Hepatocyte (in vitro differentiated cells): Measurements from ENCODE around the gene COL21A1.

Experiments
- EZH2 ChIP-seq: fragments of 200-600 bp; sonication (generic); IDR thresholded peaks from 2 replicates; pipeline ENCODE4 v1.6.1; 2016; ENCODE audit warnings: antibody characterized with exemption, mild to moderate bottlenecking, borderline replicate concordance
- EZH2phosphoT487 ChIP-seq: fragments of 200-600 bp; sonication (generic); IDR thresholded peaks from one replicate; pipeline ENCODE4 v1.6.1; 2018; ENCODE audit warnings: antibody characterized with exemption, mild to moderate bottlenecking, low read depth, moderate library complexity; ENCODE audit not compliant: unreplicated experiment, severe bottlenecking
- TF ChIP-seq, protein P1 (sequence below): fragments of 200-600 bp; sonication (generic); IDR thresholded peaks from 2 replicates; pipeline ENCODE4 v1.5.1; 2016; ENCODE audit warnings: antibody characterized with exemption, mild to moderate bottlenecking; ENCODE audit not compliant: poor library complexity

DNA sequence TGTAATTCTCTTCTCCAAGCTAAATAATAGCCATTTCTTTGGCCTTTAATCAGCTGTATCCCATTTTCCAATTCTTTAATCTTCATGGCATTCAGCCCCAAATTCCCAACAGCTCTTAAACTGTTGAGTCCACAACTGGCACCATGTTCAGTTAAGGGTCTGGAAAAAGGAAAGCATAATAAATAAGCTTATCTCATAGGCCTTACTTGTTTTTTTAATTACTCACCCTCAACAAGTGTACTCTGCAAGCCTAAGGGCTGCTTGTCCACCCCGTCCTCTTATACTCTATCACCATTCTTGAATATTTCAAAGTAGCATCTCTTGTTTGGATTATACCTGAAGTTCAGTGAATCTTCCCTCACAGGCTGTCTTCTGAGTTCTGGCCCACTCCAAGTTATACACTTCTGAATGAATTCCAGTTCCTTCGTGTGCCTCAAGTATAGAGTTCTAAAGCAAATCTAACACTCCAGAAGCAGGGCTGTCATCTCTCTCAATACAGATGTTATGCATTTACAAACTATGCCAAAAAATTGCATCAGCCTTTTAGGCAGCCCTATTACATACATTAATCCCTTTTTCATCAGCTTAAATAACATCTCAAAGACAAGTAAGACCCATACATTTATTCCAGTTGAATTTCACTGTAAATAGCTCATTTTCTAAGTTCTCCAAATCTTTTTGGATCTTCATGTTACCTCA lies 98.7 kb downstream of the COL21A1 start:
- TF ChIP-seq, protein P1, sequence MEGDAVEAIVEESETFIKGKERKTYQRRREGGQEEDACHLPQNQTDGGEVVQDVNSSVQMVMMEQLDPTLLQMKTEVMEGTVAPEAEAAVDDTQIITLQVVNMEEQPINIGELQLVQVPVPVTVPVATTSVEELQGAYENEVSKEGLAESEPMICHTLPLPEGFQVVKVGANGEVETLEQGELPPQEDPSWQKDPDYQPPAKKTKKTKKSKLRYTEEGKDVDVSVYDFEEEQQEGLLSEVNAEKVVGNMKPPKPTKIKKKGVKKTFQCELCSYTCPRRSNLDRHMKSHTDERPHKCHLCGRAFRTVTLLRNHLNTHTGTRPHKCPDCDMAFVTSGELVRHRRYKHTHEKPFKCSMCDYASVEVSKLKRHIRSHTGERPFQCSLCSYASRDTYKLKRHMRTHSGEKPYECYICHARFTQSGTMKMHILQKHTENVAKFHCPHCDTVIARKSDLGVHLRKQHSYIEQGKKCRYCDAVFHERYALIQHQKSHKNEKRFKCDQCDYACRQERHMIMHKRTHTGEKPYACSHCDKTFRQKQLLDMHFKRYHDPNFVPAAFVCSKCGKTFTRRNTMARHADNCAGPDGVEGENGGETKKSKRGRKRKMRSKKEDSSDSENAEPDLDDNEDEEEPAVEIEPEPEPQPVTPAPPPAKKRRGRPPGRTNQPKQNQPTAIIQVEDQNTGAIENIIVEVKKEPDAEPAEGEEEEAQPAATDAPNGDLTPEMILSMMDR: no peak
- TF ChIP-seq EZH2 (no peak), EZH2phosphoT487 (no peak)
